SK-N-SH (cell line): Measurements from ENCODE around the gene UBE3D. TPM values are rescaled to one million over a fixed set of nuclear protein-coding genes. Genes with fewer than 3 reads are reported as not detected.
"Not testable (repeated sequence)": the region's sequence is repeated elsewhere in the genome, so short reads cannot be mapped to it uniquely, and the experiment has no call there.

Experiments used
- CTCF ChIA-PET: fragments of 300-600, 350-600 bp; formaldehyde crosslinking; extraction: SDS; loops from one replicate; lab custom pipeline; 2021; lab: Yijun Ruan, JAX
- POLR2A ChIA-PET: fragments of 350-600 bp; sonication (Branson Sonifier 250); formaldehyde crosslinking; extraction: SDS; loops from one replicate; lab custom pipeline; 2020; ENCODE audit warnings: antibody characterized with exemption, inconsistent platforms; lab: Yijun Ruan, JAX
- DNase-seq: peaks from one replicate; pipeline ENCODE4 v3.0.0; 2012
- H2AFZ ChIP-seq: fragments of 200-600 bp; sonication (generic); 2 replicates; pipeline ENCODE4 v1.8.1; 2016; ENCODE audit warnings: antibody characterized with exemption, mild to moderate bottlenecking, low read depth
- H3F3A ChIP-seq: fragments of 200-600 bp; sonication (generic); replicated peaks from 2 replicates; pipeline ENCODE3; 2016; ENCODE audit warnings: antibody characterized with exemption, mild to moderate bottlenecking; ENCODE audit not compliant: insufficient read depth
- H3K27ac ChIP-seq, 2 experiments: fragments of 200-500 bp in 1 of 2; fragments of 200-600 bp in 1 of 2; sonication (Bioruptor generic) in 1 of 2; sonication (generic), shearing (Covaris generic) in 1 of 2; 2 replicates each; pipeline versions ENCODE4 v1.5.1 to v1.6.1; 2014 to 2016; ENCODE audit warnings: low read depth in 2 of 2, inconsistent platforms in 1 of 2, low read length in 1 of 2, mild to moderate bottlenecking in 1 of 2, mixed read lengths in 1 of 2
- H3K27me3 ChIP-seq: fragments of 200-600 bp; sonication (generic), shearing (Covaris generic); 2 replicates; pipeline ENCODE4 v1.6.1; 2016; ENCODE audit warnings: mixed run types; ENCODE audit not compliant: insufficient read depth
- H3K36me3 ChIP-seq, 2 experiments: fragments of 200-500 bp in 1 of 2; fragments of 200-600 bp in 1 of 2; sonication (Bioruptor generic) in 1 of 2; sonication (generic) in 1 of 2; replicated peaks in 1 of 2; 2 replicates each; pipeline versions ENCODE3 to v1.5.1; 2014 to 2016; ENCODE audit warnings: low read length in 1 of 2, mild to moderate bottlenecking in 1 of 2; ENCODE audit not compliant: insufficient read depth in 2 of 2, control insufficient read depth in 1 of 2
- H3K4me1 ChIP-seq, 2 experiments: fragments of 200-500 bp in 1 of 2; fragments of 200-600 bp in 1 of 2; sonication (Bioruptor generic) in 1 of 2; sonication (generic), shearing (Covaris generic) in 1 of 2; 2 replicates each; pipeline versions ENCODE4 v1.5.1 to v1.6.1; 2014 to 2016; ENCODE audit warnings: low read depth in 1 of 2, low read length in 1 of 2, mixed run types in 1 of 2; ENCODE audit not compliant: insufficient read depth in 2 of 2, control insufficient read depth in 1 of 2
- H3K4me2 ChIP-seq: fragments of 200-600 bp; sonication (generic), shearing (Covaris generic); 2 replicates; pipeline ENCODE4 v1.6.1; 2017; ENCODE audit warnings: mixed run types
- H3K4me3 ChIP-seq, 2 experiments: fragments of 200-500 bp in 1 of 2; fragments of 200-600 bp in 1 of 2; sonication (Bioruptor generic) in 1 of 2; sonication (generic), shearing (Covaris generic) in 1 of 2; 2 replicates each; pipeline versions ENCODE4 v1.5.1 to v1.8.1; 2014 to 2016; ENCODE audit warnings: low read depth in 2 of 2, inconsistent platforms in 1 of 2, low read length in 1 of 2, mild to moderate bottlenecking in 1 of 2, mixed read lengths in 1 of 2, moderate library complexity in 1 of 2
- H3K79me2 ChIP-seq: fragments of 200-600 bp; sonication (generic); 2 replicates; pipeline ENCODE4 v1.8.1; 2017; ENCODE audit warnings: mild to moderate bottlenecking; ENCODE audit not compliant: insufficient read depth
- H3K9ac ChIP-seq: fragments of 200-600 bp; sonication (generic); 2 replicates; pipeline ENCODE4 v1.6.1; 2017; ENCODE audit warnings: mixed run types
- H3K9me2 ChIP-seq: fragments of 200-600 bp; sonication (generic); 2 replicates; pipeline ENCODE4 v1.6.1; 2017; ENCODE audit warnings: mixed run types
- H3K9me3 ChIP-seq: fragments of 200-600 bp; sonication (generic); 2 replicates; pipeline ENCODE4 v1.6.1; 2017; ENCODE audit warnings: mixed run types, mild to moderate bottlenecking, moderate library complexity
- H4K20me1 ChIP-seq: fragments of 200-600 bp; sonication (generic); 2 replicates; pipeline ENCODE4 v1.6.1; 2017; ENCODE audit warnings: mild to moderate bottlenecking, mixed run types; ENCODE audit not compliant: insufficient read depth
- FOSL2 ChIP-seq: IDR thresholded peaks from 2 replicates; pipeline ENCODE4 v1.4.0; 2012; ENCODE audit warnings: low read depth, mild to moderate bottlenecking, moderate library complexity, borderline replicate concordance
- FOXM1 ChIP-seq: IDR thresholded peaks from 2 replicates; pipeline ENCODE4 v1.4.0; 2012; ENCODE audit warnings: low read depth, mild to moderate bottlenecking
- GABPA ChIP-seq: IDR thresholded peaks from 2 replicates; pipeline ENCODE4 v1.4.0; 2012; ENCODE audit warnings: low read depth, mild to moderate bottlenecking
- NFIC ChIP-seq: IDR thresholded peaks from 2 replicates; pipeline ENCODE4 v1.4.0; 2012; ENCODE audit warnings: borderline replicate concordance
- POLR2AphosphoS5 ChIP-seq: IDR thresholded peaks from 2 replicates; pipeline ENCODE4 v1.6.1; 2012; ENCODE audit warnings: low read depth, low read length
- WGBS: methylation state at CpG from one replicate; pipeline ENCODE4 v1.1.6; 2017; ENCODE audit warnings: low lambda C conversion rate; 5-methylcytosine and 5-hydroxymethylcytosine counted together
- polyA plus RNA-seq, 3 experiments: library from polyadenylated mRNA; depleted of rRNA; stranded (reverse); fragments of >200 nt; gene quantifications; 2 replicates each; pipeline ENCODE4 v1.2.3, GENCODE V29; 2012
- TF ChIP-seq, protein P1 (sequence below): IDR thresholded peaks from 2 replicates; pipeline ENCODE4 v1.4.0; 2012; ENCODE audit warnings: low read depth, borderline replicate concordance
- TF ChIP-seq, protein P2 (sequence below): IDR thresholded peaks from 2 replicates; pipeline ENCODE4; 2012

The UBE3D gene
- polyA plus RNA-seq, 1 of the 3 experiments (the other 2 are of a cell fraction): 3.4 TPM

DNA sequence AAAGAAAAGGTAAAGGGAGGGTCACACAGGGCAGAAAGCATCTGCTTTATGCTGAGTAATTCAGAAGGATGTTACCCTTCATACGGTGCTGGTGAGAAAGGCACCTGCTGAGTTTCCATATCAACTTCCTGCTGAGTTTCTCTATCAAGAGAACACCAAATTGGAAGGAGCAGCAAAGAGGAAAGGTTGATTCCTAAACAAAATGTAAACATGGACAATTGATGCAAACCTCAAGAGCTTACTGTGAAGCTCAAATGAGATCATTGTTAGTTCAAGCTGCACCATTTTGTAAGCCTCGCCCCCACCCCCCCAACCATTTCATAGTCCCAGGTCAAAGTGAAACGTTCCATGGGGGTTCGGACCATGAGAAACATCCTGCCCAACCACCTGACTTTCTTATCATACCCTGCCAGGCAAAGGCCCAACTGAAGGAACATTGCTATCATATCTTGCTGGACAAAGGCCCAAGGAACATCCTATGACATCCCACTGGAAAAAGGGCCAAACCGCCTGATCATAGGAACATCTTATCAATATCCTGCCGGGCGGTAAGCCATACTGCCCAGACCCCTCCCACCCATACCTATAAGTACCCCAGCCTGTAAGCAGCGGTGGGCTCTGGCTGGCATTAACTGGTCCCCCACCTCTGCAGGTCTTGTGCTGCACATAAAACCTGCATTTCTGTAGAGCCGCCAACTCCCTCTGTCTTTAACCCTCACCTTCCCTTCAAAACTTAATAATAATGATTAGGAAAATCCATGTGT is 171.6 kb downstream of the UBE3D start:
- no peaks in the 10 kb centered on the region for H3K9me3 ChIP-seq
- CTCF ChIA-PET: no interaction called here
- POLR2A ChIA-PET: no interaction called here
- H3K4me3 ChIP-seq: no peak overlapping the region
- peaks cover 0 to 3% of the 10 kb centered on the region in 2 experiments for H3K36me3 ChIP-seq
- no peak overlapping the region for H3K9ac ChIP-seq
- H2AFZ ChIP-seq: no peak overlapping the region
- no peaks in the 10 kb centered on the region for H3K79me2 ChIP-seq
- no peak overlapping the region for H3K27ac ChIP-seq
- WGBS: over 99% methylated on average over 9 of the region's 9 CpGs
- H3K4me2 ChIP-seq: no peak overlapping the region
- no peaks in the 10 kb centered on the region for H3F3A ChIP-seq
- H3K9me2 ChIP-seq: no peaks in the 10 kb centered on the region
- H4K20me1 ChIP-seq: no peaks in the 10 kb centered on the region
- no peak for DNase-seq
- H3K4me1 ChIP-seq: no peaks in the 10 kb centered on the region; a peak in 1 of 4 replicates
- TF ChIP-seq NFIC (no peak), POLR2AphosphoS5 (no peak), GABPA (no peak)
- TF ChIP-seq, protein P1, sequence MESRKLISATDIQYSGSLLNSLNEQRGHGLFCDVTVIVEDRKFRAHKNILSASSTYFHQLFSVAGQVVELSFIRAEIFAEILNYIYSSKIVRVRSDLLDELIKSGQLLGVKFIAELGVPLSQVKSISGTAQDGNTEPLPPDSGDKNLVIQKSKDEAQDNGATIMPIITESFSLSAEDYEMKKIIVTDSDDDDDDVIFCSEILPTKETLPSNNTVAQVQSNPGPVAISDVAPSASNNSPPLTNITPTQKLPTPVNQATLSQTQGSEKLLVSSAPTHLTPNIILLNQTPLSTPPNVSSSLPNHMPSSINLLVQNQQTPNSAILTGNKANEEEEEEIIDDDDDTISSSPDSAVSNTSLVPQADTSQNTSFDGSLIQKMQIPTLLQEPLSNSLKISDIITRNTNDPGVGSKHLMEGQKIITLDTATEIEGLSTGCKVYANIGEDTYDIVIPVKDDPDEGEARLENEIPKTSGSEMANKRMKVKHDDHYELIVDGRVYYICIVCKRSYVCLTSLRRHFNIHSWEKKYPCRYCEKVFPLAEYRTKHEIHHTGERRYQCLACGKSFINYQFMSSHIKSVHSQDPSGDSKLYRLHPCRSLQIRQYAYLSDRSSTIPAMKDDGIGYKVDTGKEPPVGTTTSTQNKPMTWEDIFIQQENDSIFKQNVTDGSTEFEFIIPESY: no peak
- H3K27me3 ChIP-seq: no peaks in the 10 kb centered on the region

DNA sequence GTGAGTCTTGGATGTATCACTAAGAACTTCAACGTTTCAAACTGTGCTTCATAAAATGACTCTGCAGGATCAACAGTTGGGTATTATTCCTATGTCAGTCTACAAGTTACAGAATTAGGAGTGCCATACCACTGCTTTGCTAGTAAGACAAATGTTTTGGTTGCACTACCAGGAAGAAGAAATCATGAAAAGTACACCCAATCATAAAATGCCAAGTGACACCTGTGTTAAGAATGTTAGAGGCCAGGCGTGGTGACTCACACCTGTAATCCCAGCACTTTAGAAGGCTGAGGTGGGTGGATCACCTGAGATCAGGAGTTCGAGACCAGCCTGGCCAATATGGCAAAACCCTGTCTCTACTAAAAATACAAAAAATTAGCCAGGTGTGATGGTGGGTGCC is 174.1 kb downstream of the UBE3D start:
- not testable (repeated sequence) for H3K27ac ChIP-seq, H3K4me2 ChIP-seq, H3K79me2 ChIP-seq, H4K20me1 ChIP-seq, H3K9ac ChIP-seq, H3F3A ChIP-seq, H3K27me3 ChIP-seq, H3K36me3 ChIP-seq, H2AFZ ChIP-seq, H3K9me3 ChIP-seq, H3K4me3 ChIP-seq, DNase-seq, H3K4me1 ChIP-seq, H3K9me2 ChIP-seq
- WGBS: 74% methylated on average over 3 of the region's 3 CpGs
- ChIA-PET POLR2A (interaction anchor here (0.7 kb wide), 1 partner anchor 253 kb away, joined by 3 read pairs; no protein-coding TSS in a partner anchor), CTCF (interaction anchor here (0.6 kb wide), 1 partner anchor 10 kb away, joined by 3 read pairs; no protein-coding TSS in a partner anchor)

DNA sequence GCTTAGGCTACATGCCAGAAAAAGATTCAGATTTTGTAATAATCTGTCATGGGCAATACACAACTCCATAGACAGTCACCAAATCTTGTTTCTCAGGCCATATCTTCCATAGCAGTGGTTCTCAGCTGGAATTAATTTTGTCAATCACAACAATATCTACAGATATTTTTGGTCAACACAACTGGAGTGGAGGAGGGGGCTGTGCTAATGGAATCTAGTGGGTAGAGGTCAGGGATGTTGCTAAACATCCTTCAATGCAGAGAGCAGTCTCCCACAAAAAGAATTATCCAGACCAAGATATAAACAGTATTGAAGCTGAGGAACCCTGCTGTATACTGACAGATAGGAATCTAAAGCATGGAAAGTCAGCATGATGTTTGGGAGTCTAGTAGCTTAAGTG is 174.6 kb downstream of the UBE3D start:
- DNase-seq: no peak
- H3K36me3 ChIP-seq: peaks cover 0 to 3% of the 10 kb centered on the region in 2 experiments
- no peak overlapping the region for H3K27ac ChIP-seq
- no peaks in the 10 kb centered on the region for H3K9me3 ChIP-seq
- no peaks in the 10 kb centered on the region; a peak in 1 of 4 replicates for H3K4me1 ChIP-seq
- no peak overlapping the region for H3K9ac ChIP-seq
- no peak overlapping the region for H3K4me3 ChIP-seq
- H3K4me2 ChIP-seq: no peak overlapping the region
- TF ChIP-seq FOXM1 (no peak), FOSL2 (no peak)
- TF ChIP-seq, protein P2, sequence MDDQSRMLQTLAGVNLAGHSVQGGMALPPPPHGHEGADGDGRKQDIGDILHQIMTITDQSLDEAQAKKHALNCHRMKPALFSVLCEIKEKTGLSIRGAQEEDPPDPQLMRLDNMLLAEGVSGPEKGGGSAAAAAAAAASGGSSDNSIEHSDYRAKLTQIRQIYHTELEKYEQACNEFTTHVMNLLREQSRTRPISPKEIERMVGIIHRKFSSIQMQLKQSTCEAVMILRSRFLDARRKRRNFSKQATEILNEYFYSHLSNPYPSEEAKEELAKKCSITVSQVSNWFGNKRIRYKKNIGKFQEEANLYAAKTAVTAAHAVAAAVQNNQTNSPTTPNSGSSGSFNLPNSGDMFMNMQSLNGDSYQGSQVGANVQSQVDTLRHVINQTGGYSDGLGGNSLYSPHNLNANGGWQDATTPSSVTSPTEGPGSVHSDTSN: no peak
- no peaks in the 10 kb centered on the region for H3K27me3 ChIP-seq
- no peak overlapping the region for H2AFZ ChIP-seq
- ChIA-PET CTCF (interaction anchor here (0.6 kb wide), 1 partner anchor 9 kb away, joined by 3 read pairs; no protein-coding TSS in a partner anchor), POLR2A (interaction anchor here (0.7 kb wide), 1 partner anchor 254 kb away, joined by 3 read pairs; no protein-coding TSS in a partner anchor)
- no peaks in the 10 kb centered on the region for H4K20me1 ChIP-seq
- H3F3A ChIP-seq: no peaks in the 10 kb centered on the region
- H3K79me2 ChIP-seq: no peaks in the 10 kb centered on the region
- H3K9me2 ChIP-seq: no peaks in the 10 kb centered on the region
